ENCODE measurements around the gene ATP6V0E1. TPM values are rescaled to one million over a fixed set of nuclear protein-coding genes. Genes with fewer than 3 reads are reported as not detected.

ATP6V0E1 gene
- polyA plus RNA-seq, 1 donor from 2014 or later, result 53.0 TPM

- Histone ChIP-seq H3K27me3 (ENCODE audit: insufficient read depth, low read depth, low read length) (no peaks in the 10 kb centered on the region), H3F3A (ENCODE audit: insufficient read depth, low read length, poor library complexity, severe bottlenecking) (no peaks in the 10 kb centered on the region), H3K4me2 (ENCODE audit: low read length) (no peak overlapping the region), H3K9me2 (ENCODE audit: insufficient read depth, low read length) (no peaks in the 10 kb centered on the region), H2AFZ (ENCODE audit: low read depth, low read length) (no peak overlapping the region), H3K9me3 (ENCODE audit: low read length) (no peaks in the 10 kb centered on the region), H3K36me3 (ENCODE audit: insufficient read depth, low read length) (peaks cover 6% of the 10 kb centered on the region), H3K9ac (ENCODE audit: low read length) (no peak overlapping the region), H4K20me1 (ENCODE audit: insufficient read depth) (no peaks in the 10 kb centered on the region), H3K4me3 (ENCODE audit: low read length) (no peak overlapping the region), H3K27ac (ENCODE audit: low read length) (no peak overlapping the region), H3K79me2 (replicated peaks; ENCODE audit: insufficient read depth, low read length) (peaks cover 11% of the 10 kb centered on the region)
- TF ChIP-seq CTCF (IDR thresholded peaks at IDR 0.05; ENCODE audit: poor library complexity, severe bottlenecking) (no peak), SMC3 (conservative IDR thresholded peaks at IDR 0.05; ENCODE audit: poor library complexity) (no peak), EZH2 (IDR thresholded peaks at IDR 0.05; ENCODE audit: borderline replicate concordance, insufficient read depth, low read length, poor library complexity, severe bottlenecking) (no peak), POLR2AphosphoS5 (IDR thresholded peaks at IDR 0.05) (no peak), TAF1 (IDR thresholded peaks at IDR 0.05; ENCODE audit: low read depth) (no peak)
Measured at GRCh38 chr5:173018358-173018757, 34.8 kb downstream of the ATP6V0E1 start.

- H4K20me1 ChIP-seq (ENCODE audit: insufficient read depth), result no peaks in the 10 kb centered on the region
- H3K27ac ChIP-seq (ENCODE audit: low read length), result no peak overlapping the region
- peaks cover 13% of the 10 kb centered on the region for H3K79me2 ChIP-seq (replicated peaks; ENCODE audit: insufficient read depth, low read length)
- H3K9me2 ChIP-seq (ENCODE audit: insufficient read depth, low read length), result no peaks in the 10 kb centered on the region
- no peak overlapping the region for H2AFZ ChIP-seq (ENCODE audit: low read depth, low read length)
- no peaks in the 10 kb centered on the region for H3K27me3 ChIP-seq (ENCODE audit: insufficient read depth, low read depth, low read length)
- no peaks in the 10 kb centered on the region for H3F3A ChIP-seq (ENCODE audit: insufficient read depth, low read length, poor library complexity, severe bottlenecking)
- H3K9ac ChIP-seq (ENCODE audit: low read length), result no peak overlapping the region
- H3K4me2 ChIP-seq (ENCODE audit: low read length), result no peak overlapping the region
- no peak overlapping the region for H3K4me3 ChIP-seq (ENCODE audit: low read length)
- no peaks in the 10 kb centered on the region for H3K9me3 ChIP-seq (ENCODE audit: low read length)
- peaks cover 6% of the 10 kb centered on the region for H3K36me3 ChIP-seq (ENCODE audit: insufficient read depth, low read length)
- TF ChIP-seq MXI1 (conservative IDR thresholded peaks at IDR 0.05; ENCODE audit: poor library complexity, severe bottlenecking) (no peak), EZH2 (IDR thresholded peaks at IDR 0.05; ENCODE audit: borderline replicate concordance, insufficient read depth, low read length, poor library complexity, severe bottlenecking) (no peak), TAF1 (IDR thresholded peaks at IDR 0.05; ENCODE audit: low read depth) (no peak), POLR2AphosphoS5 (IDR thresholded peaks at IDR 0.05) (no peak)
Measured at GRCh38 chr5:173020154-173020581, 36.6 kb downstream of the ATP6V0E1 start.

GRCh38 chr5:173020643-173021042, 37.1 kb downstream of the ATP6V0E1 start:
- H3K27me3 ChIP-seq (ENCODE audit: insufficient read depth, low read depth, low read length), result no peaks in the 10 kb centered on the region
- no peaks in the 10 kb centered on the region for H3K9me2 ChIP-seq (ENCODE audit: insufficient read depth, low read length)
- H3K4me3 ChIP-seq (ENCODE audit: low read length), result no peak overlapping the region
- no peak for TF ChIP-seq TAF1 (IDR thresholded peaks at IDR 0.05; ENCODE audit: low read depth)
- TF ChIP-seq EP300 (conservative IDR thresholded peaks at IDR 0.05; ENCODE audit: poor library complexity, severe bottlenecking), result no peak
- TF ChIP-seq POLR2AphosphoS5 (IDR thresholded peaks at IDR 0.05), result no peak
- no peak for TF ChIP-seq MXI1 (conservative IDR thresholded peaks at IDR 0.05; ENCODE audit: poor library complexity, severe bottlenecking)
- no peak for TF ChIP-seq RAD21 (conservative IDR thresholded peaks at IDR 0.05)
- no peak for TF ChIP-seq SMC3 (conservative IDR thresholded peaks at IDR 0.05; ENCODE audit: poor library complexity)
- no peak for TF ChIP-seq EZH2 (IDR thresholded peaks at IDR 0.05; ENCODE audit: borderline replicate concordance, insufficient read depth, low read length, poor library complexity, severe bottlenecking)
- no peak for TF ChIP-seq REST (IDR thresholded peaks at IDR 0.05; ENCODE audit: borderline replicate concordance)
- no peak for TF ChIP-seq CTCF (IDR thresholded peaks at IDR 0.05; ENCODE audit: poor library complexity, severe bottlenecking)
- H3K79me2 ChIP-seq (replicated peaks; ENCODE audit: insufficient read depth, low read length), result peaks cover 10% of the 10 kb centered on the region
- H3K9ac ChIP-seq (ENCODE audit: low read length), result no peak overlapping the region
- H3K36me3 ChIP-seq (ENCODE audit: insufficient read depth, low read length), result peaks cover 6% of the 10 kb centered on the region
- no peaks in the 10 kb centered on the region for H3K9me3 ChIP-seq (ENCODE audit: low read length)
- H3F3A ChIP-seq (ENCODE audit: insufficient read depth, low read length, poor library complexity, severe bottlenecking), result no peaks in the 10 kb centered on the region
- no peak overlapping the region for H3K4me2 ChIP-seq (ENCODE audit: low read length)
- no peak overlapping the region for H2AFZ ChIP-seq (ENCODE audit: low read depth, low read length)
- no peaks in the 10 kb centered on the region for H4K20me1 ChIP-seq (ENCODE audit: insufficient read depth)
- H3K27ac ChIP-seq (ENCODE audit: low read length), result no peak overlapping the region
